ENCODE measurements around the gene NSUN5. TPM values are rescaled to one million over a fixed set of nuclear protein-coding genes. Genes with fewer than 3 reads are reported as not detected.
"Not testable (repeated sequence)": the region's sequence is repeated elsewhere in the genome, so short reads cannot be mapped to it uniquely, and the experiment has no call there.

The NSUN5 gene
- total RNA-seq, 1 experiment from 2014 or later = 62.2 TPM

GRCh38 chr7:73303546-73303945, 5.1 kb downstream of the NSUN5 start:
- ChIA-PET CTCF (no interaction called here), POLR2A (no interaction called here)
- Mint-ChIP-seq H3K27ac (no peak overlapping the region), H3K36me3 (peaks cover 32% of the 10 kb centered on the region), H3K4me3 (no peak overlapping the region), H3K9me3 (no peaks in the 10 kb centered on the region), H3K27me3 (ENCODE audit: low read depth) (no peaks in the 10 kb centered on the region), H3K4me1 (peaks cover 8% of the 10 kb centered on the region)
- no peak for TF ChIP-seq MLX (CRISPR knock-in tag; IDR thresholded peaks at IDR 0.05)
- no peak for TF ChIP-seq AFF4 (CRISPR knock-in tag; IDR thresholded peaks at IDR 0.05; ENCODE audit: borderline replicate concordance)
- no peak for TF ChIP-seq NFE2L1 (CRISPR knock-in tag; IDR thresholded peaks at IDR 0.05)
- no peak for TF ChIP-seq ESRRA (CRISPR knock-in tag; IDR thresholded peaks at IDR 0.05; ENCODE audit: borderline replicate concordance)
- TF ChIP-seq ATF2 (CRISPR knock-in tag; IDR thresholded peaks at IDR 0.05; ENCODE audit: borderline replicate concordance, low read depth) = no peak
- DNase-seq (ENCODE audit: low spot score) (no peak), ATAC-seq (no peak)

- H3K27me3 Mint-ChIP-seq (ENCODE audit: low read depth); ATAC-seq; H3K27ac Mint-ChIP-seq; POLR2A ChIA-PET; DNase-seq (ENCODE audit: low spot score); H3K4me3 Mint-ChIP-seq; CTCF ChIA-PET; H3K4me1 Mint-ChIP-seq; H3K9me3 Mint-ChIP-seq: not testable (repeated sequence)
- H3K36me3 Mint-ChIP-seq = peaks cover 29% of the 10 kb centered on the region
Observed at GRCh38 chr7:73302846-73303245, 5.8 kb downstream of the NSUN5 start.

GRCh38 chr7:73301108-73301507, 7.5 kb downstream of the NSUN5 start:
- TF ChIP-seq CTCF (IDR thresholded peaks at IDR 0.05) = peak; percentile 20; the same call in 1 of the 2 replicates
- H3K4me1 Mint-ChIP-seq; POLR2A ChIA-PET; H3K27ac Mint-ChIP-seq; H3K27me3 Mint-ChIP-seq (ENCODE audit: low read depth); CTCF ChIA-PET; H3K9me3 Mint-ChIP-seq; DNase-seq (ENCODE audit: low spot score); H3K4me3 Mint-ChIP-seq: not testable (repeated sequence)
- ATAC-seq = peak; percentile 86
- peaks cover 17% of the 10 kb centered on the region for H3K36me3 Mint-ChIP-seq

GRCh38 chr7:73299812-73300211, 8.8 kb downstream of the NSUN5 start:
- H3K27ac Mint-ChIP-seq; DNase-seq (ENCODE audit: low spot score): not testable (repeated sequence)
- peaks cover 12% of the 10 kb centered on the region for H3K36me3 Mint-ChIP-seq

GRCh38 chr7:73297706-73298105, 10.9 kb downstream of the NSUN5 start:
- CTCF ChIA-PET; H3K27me3 Mint-ChIP-seq (ENCODE audit: low read depth); H3K36me3 Mint-ChIP-seq; H3K9me3 Mint-ChIP-seq; H3K4me3 Mint-ChIP-seq; H3K4me1 Mint-ChIP-seq; DNase-seq (ENCODE audit: low spot score); H3K27ac Mint-ChIP-seq; POLR2A ChIA-PET; ATAC-seq: not testable (repeated sequence)

More at GRCh38 chr7:73299812-73300211, 8.8 kb downstream of the NSUN5 start:
- H3K9me3 Mint-ChIP-seq; POLR2A ChIA-PET; H3K27me3 Mint-ChIP-seq (ENCODE audit: low read depth); CTCF ChIA-PET; H3K4me1 Mint-ChIP-seq; ATAC-seq; H3K4me3 Mint-ChIP-seq: not testable (repeated sequence)

- H3K9me3 Mint-ChIP-seq; DNase-seq (ENCODE audit: low spot score); H3K4me3 Mint-ChIP-seq; H3K27ac Mint-ChIP-seq; H3K27me3 Mint-ChIP-seq (ENCODE audit: low read depth); H3K4me1 Mint-ChIP-seq; POLR2A ChIA-PET; ATAC-seq; CTCF ChIA-PET; H3K36me3 Mint-ChIP-seq: not testable (repeated sequence)
Observed at GRCh38 chr7:73297235-73297634, 11.4 kb downstream of the NSUN5 start.

GRCh38 chr7:73277210-73277609, 31.4 kb downstream of the NSUN5 start:
- H3K4me1 Mint-ChIP-seq; H3K9me3 Mint-ChIP-seq; POLR2A ChIA-PET; DNase-seq (ENCODE audit: low spot score); H3K4me3 Mint-ChIP-seq; H3K27me3 Mint-ChIP-seq (ENCODE audit: low read depth); CTCF ChIA-PET; H3K36me3 Mint-ChIP-seq; H3K27ac Mint-ChIP-seq; ATAC-seq: not testable (repeated sequence)

GRCh38 chr7:73267813-73268212, 40.8 kb downstream of the NSUN5 start:
- CTCF ChIA-PET; H3K4me3 Mint-ChIP-seq; H3K27ac Mint-ChIP-seq; ATAC-seq; H3K9me3 Mint-ChIP-seq; H3K4me1 Mint-ChIP-seq; H3K36me3 Mint-ChIP-seq; H3K27me3 Mint-ChIP-seq (ENCODE audit: low read depth); POLR2A ChIA-PET; DNase-seq (ENCODE audit: low spot score): not testable (repeated sequence)
